Breast epithelium (tissue), 3 donors: ENCODE results near the gene ACOT13.
"Not testable (repeated sequence)": the region's sequence is repeated elsewhere in the genome, so short reads cannot be mapped to it uniquely, and the experiment has no call there.

Source experiments
- POLR2A ChIP-seq: fragments of 450-650 bp; IDR thresholded peaks from one replicate; pipeline ENCODE4 v1.6.1; 2016; ENCODE audit warnings: antibody characterized with exemption, mild to moderate bottlenecking, moderate library complexity
- TF ChIP-seq, protein P1 (sequence below), 3 donors: fragments of 450-650 bp; IDR thresholded peaks; one replicate each; pipeline ENCODE4 v1.5.1; 2016 to 2017; ENCODE audit warnings: antibody characterized with exemption in 3 of 3, mild to moderate bottlenecking in 3 of 3, moderate library complexity in 3 of 3

DNA sequence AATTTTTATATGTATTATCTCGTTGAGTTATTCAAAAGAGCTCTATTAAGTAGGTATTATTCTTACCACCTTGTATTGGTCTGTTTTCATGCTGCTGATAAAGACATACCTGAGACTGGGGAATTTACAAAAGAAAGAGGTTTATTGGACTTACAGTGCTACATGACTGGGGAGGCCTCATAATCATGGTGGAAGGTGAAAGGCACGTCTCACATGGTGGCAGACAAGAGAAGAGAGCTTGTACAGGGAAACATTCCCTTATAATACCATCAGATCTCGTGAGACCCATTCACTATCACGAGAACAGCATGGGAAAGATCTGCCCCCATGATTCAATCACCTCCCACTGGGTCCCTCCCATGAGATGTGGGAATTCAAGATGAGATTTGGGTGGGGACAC, 87.5 kb downstream of the ACOT13 start:
- TF ChIP-seq POLR2A = not testable (repeated sequence)
- TF ChIP-seq, protein P1, sequence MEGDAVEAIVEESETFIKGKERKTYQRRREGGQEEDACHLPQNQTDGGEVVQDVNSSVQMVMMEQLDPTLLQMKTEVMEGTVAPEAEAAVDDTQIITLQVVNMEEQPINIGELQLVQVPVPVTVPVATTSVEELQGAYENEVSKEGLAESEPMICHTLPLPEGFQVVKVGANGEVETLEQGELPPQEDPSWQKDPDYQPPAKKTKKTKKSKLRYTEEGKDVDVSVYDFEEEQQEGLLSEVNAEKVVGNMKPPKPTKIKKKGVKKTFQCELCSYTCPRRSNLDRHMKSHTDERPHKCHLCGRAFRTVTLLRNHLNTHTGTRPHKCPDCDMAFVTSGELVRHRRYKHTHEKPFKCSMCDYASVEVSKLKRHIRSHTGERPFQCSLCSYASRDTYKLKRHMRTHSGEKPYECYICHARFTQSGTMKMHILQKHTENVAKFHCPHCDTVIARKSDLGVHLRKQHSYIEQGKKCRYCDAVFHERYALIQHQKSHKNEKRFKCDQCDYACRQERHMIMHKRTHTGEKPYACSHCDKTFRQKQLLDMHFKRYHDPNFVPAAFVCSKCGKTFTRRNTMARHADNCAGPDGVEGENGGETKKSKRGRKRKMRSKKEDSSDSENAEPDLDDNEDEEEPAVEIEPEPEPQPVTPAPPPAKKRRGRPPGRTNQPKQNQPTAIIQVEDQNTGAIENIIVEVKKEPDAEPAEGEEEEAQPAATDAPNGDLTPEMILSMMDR (IDR thresholded peaks at IDR 0.05) = not testable (repeated sequence)
